GM21367 (cell line): ENCODE data around the gene NOL9.

Experiments
- ATAC-seq: cut with Tn5 transposase; IDR thresholded peaks from one replicate; pipeline ENCODE4 v1.9.1; 2021; ENCODE audit not compliant: unreplicated experiment

Gene NOL9

DNA sequence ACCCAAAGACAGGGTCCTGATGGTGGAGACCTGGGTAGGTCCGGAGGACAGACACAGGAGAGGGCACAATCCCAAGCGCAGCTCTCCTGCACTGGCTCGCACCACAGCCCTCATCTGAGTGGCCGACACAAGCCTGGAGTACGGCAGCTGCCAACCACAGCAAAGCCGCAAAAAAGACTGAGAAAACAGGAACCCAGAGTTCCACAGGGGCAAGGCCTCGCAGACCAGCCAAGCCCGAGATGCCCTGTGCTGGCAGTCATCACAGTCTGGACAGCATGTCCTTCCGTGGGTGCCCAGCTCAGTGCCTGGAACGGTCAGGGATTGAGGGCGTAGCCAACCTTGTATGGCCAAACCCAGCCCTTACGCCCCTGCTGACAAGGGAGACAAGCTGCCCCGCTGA is 36.9 kb upstream of the NOL9 start:
- no peak for ATAC-seq

DNA sequence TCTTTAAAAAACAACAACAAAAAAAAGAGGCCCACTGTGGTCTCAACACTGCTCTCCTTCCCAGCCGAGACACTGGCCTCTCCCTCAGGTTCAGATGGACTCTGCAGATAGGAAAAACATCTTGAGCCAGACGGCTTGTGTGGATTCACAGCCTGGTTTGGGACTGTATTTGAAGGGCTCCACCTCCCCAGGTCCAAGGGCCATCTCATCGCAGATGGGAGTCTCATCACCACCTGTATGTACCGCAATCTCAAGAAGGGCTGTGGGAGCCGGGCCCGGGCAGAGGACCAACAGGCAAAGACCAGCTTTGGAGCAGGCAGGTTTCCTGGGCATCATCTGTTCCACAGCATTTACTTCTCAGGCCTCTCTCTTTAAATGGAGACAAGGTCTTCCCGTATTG is 35.7 kb upstream of the NOL9 start:
- no peak for ATAC-seq

DNA sequence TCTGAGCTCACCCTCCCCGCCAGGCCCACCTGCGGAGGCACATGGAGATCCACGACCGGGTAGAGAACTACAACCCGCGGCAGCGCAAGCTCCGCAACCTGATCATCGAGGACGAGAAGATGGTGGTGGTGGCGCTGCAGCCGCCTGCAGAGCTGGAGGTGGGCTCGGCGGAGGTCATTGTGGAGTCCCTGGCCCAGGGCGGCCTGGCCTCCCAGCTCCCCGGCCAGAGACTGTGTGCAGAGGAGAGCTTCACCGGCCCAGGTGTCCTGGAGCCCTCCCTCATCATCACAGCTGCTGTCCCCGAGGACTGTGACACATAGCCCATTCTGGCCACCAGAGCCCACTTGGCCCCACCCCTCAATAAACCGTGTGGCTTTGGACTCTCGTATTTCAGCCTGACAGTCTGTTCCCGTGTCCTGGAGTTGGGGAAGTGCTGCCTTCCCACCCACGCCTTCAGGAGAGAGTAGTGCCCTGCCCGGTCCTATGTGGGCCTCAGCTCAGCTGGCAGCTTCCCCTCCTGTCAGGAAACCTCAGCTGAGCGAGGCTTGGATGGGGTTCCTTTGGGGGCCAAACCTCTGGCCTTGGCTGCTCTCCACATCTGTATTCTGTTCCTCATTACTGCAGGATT is 34.7 kb upstream of the NOL9 start:
- ATAC-seq, result no peak

DNA sequence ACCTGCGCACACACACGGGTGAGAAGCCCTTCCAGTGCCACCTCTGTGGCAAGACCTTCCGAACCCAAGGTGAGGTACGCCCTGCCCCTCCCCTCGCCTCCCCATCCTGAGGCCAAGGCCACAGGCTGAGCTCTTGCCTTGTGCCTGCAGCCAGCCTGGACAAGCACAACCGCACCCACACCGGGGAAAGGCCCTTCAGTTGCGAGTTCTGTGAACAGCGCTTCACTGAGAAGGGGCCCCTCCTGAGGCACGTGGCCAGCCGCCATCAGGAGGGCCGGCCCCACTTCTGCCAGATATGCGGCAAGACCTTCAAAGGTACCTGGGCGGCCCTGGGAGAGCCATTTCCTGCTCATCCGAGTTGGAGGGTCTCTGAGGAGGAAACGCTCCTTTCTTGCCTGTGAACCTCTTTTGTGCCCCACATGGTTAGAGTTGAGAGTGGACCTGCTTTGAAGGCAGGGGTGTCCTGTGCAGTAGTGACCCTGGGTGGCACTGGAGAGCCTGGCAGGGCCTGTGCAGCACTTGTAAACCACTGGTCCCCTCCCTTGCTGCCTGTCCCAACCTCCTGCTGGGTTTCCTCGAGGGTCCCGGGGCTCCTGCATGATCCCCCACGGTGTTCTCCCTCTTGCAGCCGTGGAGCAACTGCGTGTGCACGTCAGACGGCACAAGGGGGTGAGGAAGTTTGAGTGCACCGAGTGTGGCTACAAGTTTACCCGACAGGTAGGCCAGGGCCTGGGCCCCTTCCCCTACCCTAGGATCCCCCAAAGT is 34.0 kb upstream of the NOL9 start:
- no peak for ATAC-seq

DNA sequence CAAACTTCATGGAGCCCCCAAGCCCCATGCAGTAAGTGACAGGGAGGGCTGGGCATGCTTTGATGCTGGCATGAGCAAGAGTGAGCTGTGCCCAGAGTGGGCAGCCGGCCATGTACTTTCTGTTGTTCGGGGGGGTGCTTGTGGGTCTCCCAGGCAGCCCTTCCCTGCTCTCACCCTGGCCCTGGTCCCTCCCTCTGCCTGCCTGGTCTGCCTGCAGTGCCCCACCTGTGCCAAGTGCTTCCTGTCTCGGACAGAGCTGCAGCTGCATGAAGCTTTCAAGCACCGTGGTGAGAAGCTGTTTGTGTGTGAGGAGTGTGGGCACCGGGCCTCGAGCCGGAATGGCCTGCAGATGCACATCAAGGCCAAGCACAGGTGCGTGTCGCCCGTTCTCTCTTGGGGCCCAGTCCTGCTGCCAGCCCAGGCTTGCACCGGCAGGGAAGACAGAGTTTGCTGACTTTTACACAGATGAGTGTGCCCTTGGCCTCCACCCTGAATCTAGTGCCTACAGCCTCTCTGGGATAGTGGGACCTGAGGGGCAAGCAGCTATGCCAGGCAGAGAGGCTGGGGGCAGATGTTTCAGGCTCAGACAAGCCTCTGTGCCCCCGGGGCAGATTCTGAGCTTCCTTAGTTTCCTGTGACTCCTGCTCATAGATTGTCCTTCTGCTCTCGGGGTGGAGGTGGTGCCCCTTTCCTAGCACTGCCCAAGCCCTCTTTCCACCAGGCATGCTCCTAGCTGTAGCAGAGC is 33.1 kb upstream of the NOL9 start:
- no peak for ATAC-seq

DNA sequence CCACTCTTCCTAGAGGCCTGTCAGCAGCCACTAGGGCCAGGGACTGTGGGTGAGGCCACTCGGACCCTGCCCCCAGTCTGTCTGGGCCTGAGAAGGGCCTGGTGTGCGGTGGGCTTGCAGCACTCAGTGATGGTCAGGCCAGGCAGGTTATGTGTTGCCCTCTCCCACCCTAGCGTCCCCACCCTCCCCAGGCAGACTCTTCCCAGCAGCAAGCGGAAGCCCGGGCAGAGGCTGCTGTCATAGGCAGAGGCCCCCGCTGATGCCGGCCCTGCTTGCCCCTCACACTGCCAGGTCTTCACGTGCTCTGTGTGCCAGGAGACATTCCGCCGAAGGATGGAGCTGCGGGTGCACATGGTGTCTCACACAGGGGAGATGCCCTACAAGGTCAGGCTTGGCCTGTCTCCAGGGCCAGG is 32.1 kb upstream of the NOL9 start:
- no peak for ATAC-seq

DNA sequence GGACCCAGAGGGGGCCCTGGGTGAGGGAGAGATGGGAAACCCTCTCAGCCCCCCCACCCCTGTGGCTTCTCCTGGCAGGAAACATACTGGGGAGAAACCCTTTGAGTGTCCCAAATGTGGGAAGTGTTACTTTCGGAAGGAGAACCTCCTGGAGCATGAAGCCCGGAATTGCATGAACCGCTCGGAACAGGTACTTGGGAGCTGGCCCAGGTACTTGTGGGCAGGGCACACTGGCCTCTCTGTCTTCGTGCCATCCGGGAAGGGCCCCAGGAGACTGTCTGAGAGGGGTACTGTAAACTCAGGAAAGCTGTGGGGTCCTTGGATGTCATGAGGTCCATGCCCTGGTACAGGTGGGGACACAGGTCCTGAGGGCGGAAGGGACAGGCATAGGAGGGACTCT is 31.5 kb upstream of the NOL9 start:
- ATAC-seq, result no peak

DNA sequence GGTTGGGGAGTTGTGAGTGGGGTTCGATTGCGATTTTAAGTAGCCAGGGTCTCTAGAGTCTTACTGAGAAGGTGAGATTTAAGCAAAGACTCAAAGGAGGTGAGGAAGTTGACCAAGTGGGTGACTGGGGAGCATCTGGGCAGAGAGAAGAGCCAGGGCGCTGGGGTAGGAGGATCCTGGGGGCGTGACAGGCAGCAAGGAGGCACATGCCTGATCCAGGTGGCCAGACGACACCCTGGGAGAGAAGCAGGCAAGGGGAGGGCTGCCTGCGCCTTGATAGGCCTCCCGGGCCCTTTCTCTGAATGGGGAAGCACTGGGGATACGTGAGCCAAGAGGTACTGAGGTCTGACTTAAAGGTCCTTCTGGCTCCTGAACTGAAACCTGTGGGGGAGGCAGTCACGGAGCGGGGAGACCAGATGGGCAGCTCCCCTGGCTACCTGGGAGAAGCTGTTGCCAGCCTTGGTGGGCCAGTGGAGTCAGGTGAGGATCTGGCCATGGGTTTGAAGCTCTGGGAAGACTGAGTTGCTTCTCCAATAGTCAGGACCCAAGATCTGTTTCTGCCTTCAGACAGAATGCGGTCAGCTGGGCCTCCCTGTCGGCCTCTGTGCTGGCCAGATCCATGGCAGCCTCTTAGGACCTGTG is 30.9 kb upstream of the NOL9 start:
- no peak for ATAC-seq

DNA sequence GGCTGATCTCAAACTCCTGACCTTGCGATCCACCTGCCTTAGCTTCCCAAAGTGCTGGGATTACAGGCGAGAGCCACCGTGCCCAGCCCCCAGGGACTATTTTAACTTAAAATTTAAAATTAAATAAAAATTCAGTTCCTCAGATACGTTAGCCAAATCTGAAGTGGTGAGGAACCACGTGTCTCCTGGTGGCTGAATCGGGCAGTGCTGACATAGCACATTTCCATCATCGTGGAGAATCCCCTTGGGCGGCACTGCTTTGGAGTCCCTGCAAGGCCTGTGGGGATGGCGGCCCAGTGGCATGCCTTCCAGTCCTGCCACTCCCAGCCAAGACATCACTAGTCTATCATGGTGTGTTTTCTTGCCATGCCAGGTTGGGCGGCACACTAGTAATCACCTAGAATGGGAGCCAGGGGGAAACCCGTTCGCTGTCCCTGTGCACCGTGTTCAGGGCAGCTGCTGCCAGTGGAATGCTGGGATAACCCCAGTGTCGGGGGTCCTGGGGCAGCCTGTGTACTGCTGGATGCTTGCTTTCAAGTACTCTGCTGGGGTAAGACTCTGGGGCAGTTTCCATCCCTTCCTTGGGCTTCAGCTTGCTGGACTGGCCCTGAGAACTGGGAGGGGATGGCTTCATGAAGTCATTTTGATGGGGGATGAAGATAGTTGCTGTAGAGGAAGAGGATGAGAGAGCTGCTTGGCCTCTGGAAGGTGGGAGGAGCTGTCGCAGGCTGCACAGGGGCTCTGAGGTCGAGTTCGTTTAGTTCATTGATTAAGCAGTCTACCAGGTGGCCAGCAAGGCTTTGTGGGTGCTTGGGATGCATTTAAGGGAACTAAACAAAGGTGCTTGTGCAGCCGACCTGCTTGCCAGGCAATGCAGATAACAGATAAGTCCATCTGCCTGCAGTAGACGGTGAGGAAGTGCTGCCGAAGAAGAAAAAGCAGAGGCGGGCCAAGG is 30.1 kb upstream of the NOL9 start:
- no peak for ATAC-seq

DNA sequence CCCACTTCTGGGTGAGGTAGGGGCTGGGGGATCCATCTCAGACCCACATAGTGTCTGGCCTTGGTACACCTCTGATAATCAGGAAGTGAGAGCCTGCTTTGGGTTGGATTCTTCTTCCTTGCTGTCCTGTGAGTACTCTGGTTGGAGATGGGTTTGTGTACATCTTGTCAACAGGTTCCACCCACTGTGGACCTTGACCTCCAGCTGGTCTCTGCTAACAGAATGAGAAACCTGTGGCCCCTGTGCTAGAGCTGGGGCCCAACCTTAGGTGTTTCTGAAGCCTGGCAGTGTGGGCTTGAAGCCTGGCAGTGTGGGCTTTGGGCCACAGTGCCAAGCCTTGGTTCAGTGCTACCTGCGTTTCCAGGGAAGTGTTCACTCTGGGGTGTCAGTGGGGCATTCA is 28.1 kb upstream of the NOL9 start:
- ATAC-seq, result no peak

DNA sequence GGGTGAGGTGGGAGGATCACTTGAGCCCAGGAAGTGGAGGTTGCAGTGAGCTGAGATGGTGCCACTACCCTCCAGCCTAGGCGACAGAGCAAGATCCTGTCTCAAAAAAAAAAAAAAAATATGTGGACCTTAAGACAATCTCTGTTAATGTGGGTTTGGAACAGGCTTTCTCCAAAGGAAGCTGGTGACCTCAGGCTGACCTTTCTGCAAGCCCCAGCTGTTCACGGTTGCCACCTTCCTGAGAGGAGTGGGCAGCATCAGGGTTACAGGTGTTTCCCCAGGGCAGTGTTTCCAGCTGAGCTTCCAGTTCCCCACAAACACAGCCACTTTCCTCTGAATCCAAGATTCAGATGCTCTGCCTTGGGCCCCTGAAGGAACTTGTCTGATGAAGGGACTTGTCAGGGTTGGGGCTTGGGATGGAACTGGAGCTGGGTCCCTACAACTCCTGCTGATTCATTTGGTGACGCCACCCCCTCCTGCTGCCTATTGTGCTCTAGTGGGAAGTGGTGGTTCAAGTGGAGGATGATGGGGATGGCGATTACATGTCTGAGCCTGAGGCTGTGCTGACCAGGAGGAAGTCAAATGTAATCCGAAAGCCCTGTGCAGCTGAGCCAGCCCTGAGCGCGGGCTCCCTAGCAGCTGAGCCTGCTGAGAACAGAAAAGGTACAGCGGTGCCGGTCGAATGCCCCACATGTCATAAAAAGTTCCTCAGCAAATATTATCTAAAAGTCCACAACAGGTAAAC is 27.4 kb upstream of the NOL9 start:
- no peak for ATAC-seq

DNA sequence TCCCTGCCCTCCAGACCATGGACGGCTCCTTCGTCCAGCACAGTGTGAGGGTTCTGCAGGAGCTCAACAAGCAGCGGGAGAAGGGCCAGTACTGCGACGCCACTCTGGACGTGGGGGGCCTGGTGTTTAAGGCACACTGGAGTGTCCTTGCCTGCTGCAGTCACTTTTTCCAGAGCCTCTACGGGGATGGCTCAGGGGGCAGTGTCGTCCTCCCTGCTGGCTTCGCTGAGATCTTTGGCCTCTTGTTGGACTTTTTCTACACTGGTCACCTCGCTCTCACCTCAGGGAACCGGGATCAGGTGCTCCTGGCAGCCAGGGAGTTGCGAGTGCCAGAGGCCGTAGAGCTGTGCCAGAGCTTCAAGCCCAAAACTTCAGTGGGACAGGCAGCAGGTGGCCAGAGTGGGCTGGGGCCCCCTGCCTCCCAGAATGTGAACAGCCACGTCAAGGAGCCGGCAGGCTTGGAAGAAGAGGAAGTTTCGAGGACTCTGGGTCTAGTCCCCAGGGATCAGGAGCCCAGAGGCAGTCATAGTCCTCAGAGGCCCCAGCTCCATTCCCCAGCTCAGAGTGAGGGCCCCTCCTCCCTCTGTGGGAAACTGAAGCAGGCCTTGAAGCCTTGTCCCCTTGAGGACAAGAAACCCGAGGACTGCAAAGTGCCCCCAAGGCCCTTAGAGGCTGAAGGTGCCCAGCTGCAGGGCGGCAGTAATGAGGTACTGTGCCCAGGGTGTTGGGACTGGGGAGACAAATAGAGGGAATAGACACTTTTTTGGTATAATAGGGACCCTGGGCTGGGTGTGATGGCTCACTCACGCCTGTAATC is 26.5 kb upstream of the NOL9 start:
- no peak for ATAC-seq

DNA sequence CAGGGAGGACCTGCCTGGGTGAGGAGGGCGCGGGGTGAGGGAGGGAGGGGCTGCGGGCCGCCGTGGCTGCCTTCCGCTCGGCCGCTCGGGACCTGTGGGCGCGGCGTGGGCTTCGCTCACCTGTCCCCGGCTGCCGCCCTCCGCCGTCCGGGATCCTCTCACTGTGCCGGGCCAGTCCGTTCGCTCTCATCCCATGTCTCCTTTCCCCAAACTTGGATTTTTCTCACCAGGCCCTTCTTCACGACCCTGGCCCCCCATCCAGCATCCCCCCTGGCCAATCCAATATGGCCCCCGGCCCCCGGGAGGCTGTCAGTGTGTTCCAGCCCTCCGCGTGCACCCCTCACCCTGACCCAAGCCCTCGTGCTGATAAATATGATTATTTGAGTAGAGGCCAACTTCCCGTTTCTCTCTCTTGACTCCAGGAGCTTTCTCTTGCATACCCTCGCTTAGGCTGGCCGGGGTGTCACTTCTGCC is 25.8 kb upstream of the NOL9 start:
- no peak for ATAC-seq

DNA sequence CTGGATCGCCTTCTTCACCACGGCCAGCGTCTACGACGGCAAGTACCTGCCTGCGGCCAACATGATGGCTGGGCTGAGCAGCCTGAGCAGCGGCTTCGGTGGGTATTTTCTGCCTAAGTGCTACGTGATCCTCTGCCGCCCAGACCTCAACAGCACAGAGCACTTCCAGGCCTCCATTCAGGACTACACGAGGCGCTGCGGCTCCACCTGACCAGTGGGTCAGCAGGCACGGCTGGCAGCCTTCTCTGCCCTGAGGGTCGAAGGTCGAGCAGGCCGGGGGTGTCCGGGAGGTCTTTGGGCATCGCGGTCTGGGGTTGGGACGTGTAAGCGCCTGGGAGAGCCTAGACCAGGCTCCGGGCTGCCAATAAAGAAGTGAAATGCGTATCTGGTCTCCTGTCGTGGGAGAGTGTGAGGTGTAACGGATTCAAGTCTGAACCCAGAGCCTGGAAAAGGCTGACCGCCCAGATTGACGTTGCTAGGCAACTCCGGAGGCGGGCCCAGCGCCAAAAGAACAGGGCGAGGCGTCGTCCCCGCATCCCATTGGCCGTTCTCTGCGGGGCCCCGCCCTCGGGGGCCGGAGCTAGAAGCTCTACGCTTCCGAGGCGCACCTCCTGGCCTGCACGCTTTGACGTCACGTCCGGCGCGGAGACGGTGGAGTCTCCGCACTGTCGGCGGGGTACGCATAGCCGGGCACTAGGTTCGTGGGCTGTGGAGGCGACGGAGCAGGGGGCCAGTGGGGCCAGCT is 25.2 kb upstream of the NOL9 start, which contains the start of gene ZBTB48:
TSS of gene ZBTB48 (plus strand) at position 621 of the 745 bp plus-strand sequence. CDS start 616 bp downstream, outside the sequence.
- peak; percentile 95 for ATAC-seq

DNA sequence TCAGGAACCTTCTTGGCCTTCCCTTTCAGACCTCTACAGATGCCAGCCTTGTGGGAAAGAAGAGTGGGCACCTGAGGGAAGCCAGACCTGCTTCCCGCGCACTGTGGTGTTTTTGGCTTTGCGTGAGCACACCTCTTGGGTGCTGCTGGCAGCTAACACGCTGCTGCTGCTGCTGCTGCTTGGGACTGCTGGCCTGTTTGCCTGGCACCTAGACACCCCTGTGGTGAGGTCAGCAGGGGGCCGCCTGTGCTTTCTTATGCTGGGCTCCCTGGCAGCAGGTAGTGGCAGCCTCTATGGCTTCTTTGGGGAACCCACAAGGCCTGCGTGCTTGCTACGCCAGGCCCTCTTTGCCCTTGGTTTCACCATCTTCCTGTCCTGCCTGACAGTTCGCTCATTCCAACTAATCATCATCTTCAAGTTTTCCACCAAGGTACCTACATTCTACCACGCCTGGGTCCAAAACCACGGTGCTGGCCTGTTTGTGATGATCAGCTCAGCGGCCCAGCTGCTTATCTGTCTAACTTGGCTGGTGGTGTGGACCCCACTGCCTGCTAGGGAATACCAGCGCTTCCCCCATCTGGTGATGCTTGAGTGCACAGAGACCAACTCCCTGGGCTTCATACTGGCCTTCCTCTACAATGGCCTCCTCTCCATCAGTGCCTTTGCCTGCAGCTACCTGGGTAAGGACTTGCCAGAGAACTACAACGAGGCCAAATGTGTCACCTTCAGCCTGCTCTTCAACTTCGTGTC is 24.5 kb upstream of the NOL9 start:
- no peak for ATAC-seq

DNA sequence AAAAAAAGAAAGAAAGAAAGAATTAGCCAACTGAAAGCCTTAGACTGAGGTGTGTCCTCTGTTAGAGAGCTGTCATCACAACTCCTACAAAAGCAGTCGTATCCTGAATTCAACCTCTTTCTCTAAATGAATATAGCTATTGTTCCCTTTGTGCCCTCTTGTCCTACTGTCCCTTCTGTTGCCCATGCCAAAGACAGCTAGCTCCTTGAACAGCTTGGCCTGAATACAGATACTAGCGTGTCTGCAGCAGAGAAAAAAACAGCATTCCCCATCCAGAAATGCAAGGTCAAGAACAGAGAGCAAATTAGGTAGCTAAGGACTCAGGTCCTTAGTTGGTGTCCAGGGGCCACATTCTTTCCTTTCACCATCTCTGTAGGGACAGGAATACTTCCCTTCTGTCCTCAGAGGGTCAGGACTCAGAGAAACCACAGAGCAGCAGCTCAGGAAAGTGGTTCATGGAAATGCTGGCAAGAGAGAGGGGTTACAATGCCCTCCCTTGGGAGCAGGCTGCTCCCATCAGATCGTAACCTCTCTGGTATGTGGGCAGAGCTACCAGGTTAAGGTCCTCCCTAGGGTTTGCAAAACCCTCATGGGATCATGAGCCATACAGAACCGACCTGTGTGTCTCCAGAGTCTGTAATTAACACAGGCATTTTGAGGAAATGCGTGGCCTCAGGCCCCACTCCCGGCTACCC is 23.7 kb upstream of the NOL9 start:
- ATAC-seq, result no peak

DNA sequence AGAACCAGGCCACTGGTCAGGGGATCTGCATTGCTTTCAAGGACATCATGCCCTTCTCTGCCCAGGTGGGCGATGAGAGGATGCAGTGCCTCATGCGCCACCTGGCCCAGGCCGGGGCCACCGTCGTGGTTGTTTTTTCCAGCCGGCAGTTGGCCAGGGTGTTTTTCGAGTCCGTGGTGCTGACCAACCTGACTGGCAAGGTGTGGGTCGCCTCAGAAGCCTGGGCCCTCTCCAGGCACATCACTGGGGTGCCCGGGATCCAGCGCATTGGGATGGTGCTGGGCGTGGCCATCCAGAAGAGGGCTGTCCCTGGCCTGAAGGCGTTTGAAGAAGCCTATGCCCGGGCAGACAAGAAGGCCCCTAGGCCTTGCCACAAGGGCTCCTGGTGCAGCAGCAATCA is 20.5 kb upstream of the NOL9 start:
- no peak for ATAC-seq
